ENCODE data around the gene LAMA2. TPM values are rescaled to one million over a fixed set of nuclear protein-coding genes. Genes with fewer than 3 reads are reported as not detected.

Gene LAMA2
- total and polyA plus RNA-seq, 2 of the 8 experiments (the other 6 are each of a cell fraction or from before 2014, with no cell fraction given): 1.3 to 3.8 TPM

GRCh38 chr6:129331450-129332138 is 448.7 kb downstream of the LAMA2 start:
- no peaks in the 10 kb centered on the region for H3K79me1 ChIP-seq (ENCODE audit: low read depth, low read length)
- no peak overlapping the region for H2BK15ac ChIP-seq (ENCODE audit: low read length)
- no peak overlapping the region for H3K56ac ChIP-seq (replicated peaks; ENCODE audit: insufficient read length, low read depth, low read length)
- POLR2A ChIA-PET (ENCODE audit: partially characterized antibody): no interaction called here
- no peaks in the 10 kb centered on the region for H3K9me3 ChIP-seq (ENCODE audit: insufficient read depth in 2 of 2, low read depth in 1 of 2, low read length in 1 of 2)
- no peak overlapping the region for H3K4me2 ChIP-seq (ENCODE audit: insufficient read depth in 1 of 2, low read depth in 2 of 2, low read length in 2 of 2)
- H2AFZ ChIP-seq (ENCODE audit: low read length): no peak overlapping the region
- no peak overlapping the region for H3K4me3 ChIP-seq (ENCODE audit: extremely low read depth in 1 of 4, insufficient read depth in 2 of 4, low read depth in 3 of 4, low read length in 4 of 4)
- H3K14ac ChIP-seq (ENCODE audit: insufficient read length): no peak overlapping the region
- no peak overlapping the region for H4K5ac ChIP-seq (ENCODE audit: insufficient read length, low read depth, low read length)
- FAIRE-seq: no peak
- H3K27ac ChIP-seq (ENCODE audit: low read depth, low read length): no peak overlapping the region
- H4K20me1 ChIP-seq (replicated peaks in 1 of 2; ENCODE audit: control insufficient read depth in 1 of 2, insufficient read depth in 2 of 2, low read length in 2 of 2): no peaks in the 10 kb centered on the region
- H3K18ac ChIP-seq (ENCODE audit: extremely low read depth, low read length): no peak overlapping the region
- no peak overlapping the region for H3K4ac ChIP-seq (replicated peaks; ENCODE audit: insufficient read length, low read depth, low read length)
- CTCF ChIA-PET (ENCODE audit: partially characterized antibody): interaction anchor here (0.6 to 0.9 kb wide), 2 partner anchors 10 to 606 kb away, joined by 3 to 4 read pairs; no protein-coding TSS in a partner anchor
- H3K27me3 ChIP-seq (replicated peaks in 1 of 4; ENCODE audit: control insufficient read depth in 3 of 4, extremely low read depth in 1 of 4, insufficient read depth in 3 of 4, low read length in 3 of 4): no peaks in the 10 kb centered on the region
- H2AK5ac ChIP-seq (ENCODE audit: low read depth, low read length): no peak overlapping the region
- peaks cover 0 to 4% (median 1%) of the 10 kb centered on the region in 4 experiments; a peak in 3 of 7 replicates for H3K4me1 ChIP-seq (replicated peaks in 1 of 4; ENCODE audit: control insufficient read depth in 3 of 4, insufficient read depth in 4 of 4, low read length in 3 of 4)
- H2BK12ac ChIP-seq (ENCODE audit: low read depth, low read length): no peak overlapping the region
- WGBS, 2 experiments (ENCODE audit: extremely low coverage in 1 of 2, insufficient coverage in 1 of 2, insufficient read length in 1 of 2, insufficient replicate concordance in 2 of 2, low coverage in 1 of 2, low lambda C conversion rate in 2 of 2, missing lambda C conversion rate in 1 of 2): 91% methylated on average over 2 of the region's 2 CpGs; no CpG with 5 or more reads in 1 of the 2 experiments
- H3K23ac ChIP-seq (ENCODE audit: insufficient read length): no peak overlapping the region
- DNase-seq (ENCODE audit: low read depth in 1 of 2, low spot score in 2 of 2): no peak
- H3K9ac ChIP-seq (replicated peaks in 1 of 4; ENCODE audit: extremely low read depth in 1 of 4, low read depth in 3 of 4, low read length in 3 of 4): no peak overlapping the region
- H4K8ac ChIP-seq (ENCODE audit: extremely low read depth, insufficient read depth, low read length): no peak overlapping the region
- no peaks in the 10 kb centered on the region for H3K36me3 ChIP-seq (ENCODE audit: control insufficient read depth in 2 of 4, insufficient read depth in 4 of 4, low read length in 3 of 4)
- no peak overlapping the region for H2BK5ac ChIP-seq (ENCODE audit: low read depth, low read length)
- no peaks in the 10 kb centered on the region for H3K79me2 ChIP-seq (ENCODE audit: control insufficient read depth in 1 of 2, insufficient read depth in 2 of 2, low read length in 2 of 2)
- H2BK120ac ChIP-seq (replicated peaks; ENCODE audit: low read depth, low read length): no peak overlapping the region
- no peak overlapping the region for H2BK20ac ChIP-seq (ENCODE audit: low read length)
- H4K91ac ChIP-seq (replicated peaks; ENCODE audit: insufficient read length, low read length): no peak overlapping the region
- no peaks in the 10 kb centered on the region for H3K23me2 ChIP-seq (ENCODE audit: low read depth, low read length)
- TF ChIP-seq CEBPB (IDR thresholded peaks at IDR 0.05; ENCODE audit: low read depth, low read length): no peak
- no peak for TF ChIP-seq SAP30 (IDR thresholded peaks at IDR 0.05; ENCODE audit: insufficient read depth, insufficient replicate concordance, low read length)
- TF ChIP-seq CTCF (IDR thresholded peaks at IDR 0.05; ENCODE audit: control extremely low read depth in 1 of 3, insufficient read depth in 1 of 3, low read depth in 1 of 3, low read length in 3 of 3): no peak
- TF ChIP-seq SUZ12 (IDR thresholded peaks at IDR 0.05; ENCODE audit: low read length): no peak
- TF ChIP-seq CHD1 (IDR thresholded peaks at IDR 0.05; ENCODE audit: low read depth, low read length): no peak
- no peak for TF ChIP-seq HDAC6 (IDR thresholded peaks at IDR 0.05; ENCODE audit: low read depth, low read length)
- TF ChIP-seq CREB1 (IDR thresholded peaks at IDR 0.05): no peak
- TF ChIP-seq TAF7 (optimal IDR thresholded peaks at IDR 0.05; ENCODE audit: borderline replicate concordance, low read depth, low read length): no peak
- no peak for TF ChIP-seq CHD2 (IDR thresholded peaks at IDR 0.05; ENCODE audit: low read length)
- TF ChIP-seq KDM1A (IDR thresholded peaks at IDR 0.05; ENCODE audit: borderline replicate concordance, low read length): no peak
- TF ChIP-seq SIN3A (conservative IDR thresholded peaks at IDR 0.05 in 1 of 2, IDR thresholded peaks at IDR 0.05 in 1 of 2; ENCODE audit: low read depth in 1 of 2, low read length in 2 of 2): no peak
